ENCODE results near the gene FXR1. TPM values are rescaled to one million over a fixed set of nuclear protein-coding genes. Genes with fewer than 3 reads are reported as not detected.
A peak's percentile ranks its signal among the peaks of the same experiment; 100 is the strongest.
"Not testable (repeated sequence)": the region's sequence is repeated elsewhere in the genome, so short reads cannot be mapped to it uniquely, and the experiment has no call there.

FXR1 gene
- total RNA-seq, 1 experiment from 2014 or later: 126 TPM

DNA sequence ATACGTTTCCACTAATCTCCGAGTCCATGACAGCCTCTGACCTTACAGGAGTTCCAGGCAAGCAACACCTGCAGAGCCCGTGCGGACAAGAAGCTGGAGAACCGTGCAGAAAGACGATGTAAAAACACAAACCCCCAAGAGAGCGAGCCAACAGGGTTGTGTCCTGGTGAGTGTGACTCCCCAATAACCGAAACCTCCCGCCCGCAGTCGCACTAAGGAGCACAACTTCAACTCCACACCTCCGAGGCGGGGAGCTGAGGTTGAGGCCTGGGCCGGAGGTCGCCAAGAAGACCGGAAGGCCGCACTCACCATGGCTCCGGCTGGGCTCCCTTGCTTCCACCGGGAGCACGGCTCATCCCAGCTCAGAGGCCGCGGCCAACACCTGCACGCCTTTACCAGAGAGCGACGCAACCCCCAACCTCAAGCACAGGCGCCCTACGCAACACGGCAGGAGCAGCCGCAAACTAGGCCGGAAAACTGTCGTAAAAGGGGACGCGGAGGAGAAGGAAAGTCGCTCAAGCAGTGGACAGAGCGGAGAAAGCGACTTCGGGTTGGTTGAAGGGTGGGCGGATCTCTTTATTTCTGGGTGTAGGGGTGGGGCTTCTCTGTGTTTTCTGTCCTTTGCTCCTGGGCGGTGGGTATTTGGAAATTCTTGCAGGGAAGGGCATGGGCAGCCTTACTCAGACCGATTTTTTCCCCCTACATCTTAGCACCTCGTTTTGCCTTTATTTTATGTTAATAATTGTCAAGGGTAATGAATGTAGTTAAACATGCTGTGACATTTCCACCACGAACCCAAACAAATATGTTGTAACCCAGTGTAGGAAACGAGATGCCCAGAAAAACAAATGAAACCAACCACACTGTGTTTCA lies 77.1 kb downstream of the FXR1 start, which contains the start of gene DNAJC19:
Gene DNAJC19, minus strand, starts transcription at position 446 of the 873 bp plus-strand sequence. Its CDS starts 134 bp downstream, at position 312.
- CTCF ChIA-PET: interaction anchor here (0.6 to 0.7 kb wide), 4 partner anchors 10 to 93 kb away, joined by 3 to 4 read pairs (median 3); partner anchors contain the start of gene FXR1
- no peaks in the 10 kb centered on the region for H3K9me3 Mint-ChIP-seq (ENCODE audit: unreplicated experiment)
- TF ChIP-seq, protein P1, sequence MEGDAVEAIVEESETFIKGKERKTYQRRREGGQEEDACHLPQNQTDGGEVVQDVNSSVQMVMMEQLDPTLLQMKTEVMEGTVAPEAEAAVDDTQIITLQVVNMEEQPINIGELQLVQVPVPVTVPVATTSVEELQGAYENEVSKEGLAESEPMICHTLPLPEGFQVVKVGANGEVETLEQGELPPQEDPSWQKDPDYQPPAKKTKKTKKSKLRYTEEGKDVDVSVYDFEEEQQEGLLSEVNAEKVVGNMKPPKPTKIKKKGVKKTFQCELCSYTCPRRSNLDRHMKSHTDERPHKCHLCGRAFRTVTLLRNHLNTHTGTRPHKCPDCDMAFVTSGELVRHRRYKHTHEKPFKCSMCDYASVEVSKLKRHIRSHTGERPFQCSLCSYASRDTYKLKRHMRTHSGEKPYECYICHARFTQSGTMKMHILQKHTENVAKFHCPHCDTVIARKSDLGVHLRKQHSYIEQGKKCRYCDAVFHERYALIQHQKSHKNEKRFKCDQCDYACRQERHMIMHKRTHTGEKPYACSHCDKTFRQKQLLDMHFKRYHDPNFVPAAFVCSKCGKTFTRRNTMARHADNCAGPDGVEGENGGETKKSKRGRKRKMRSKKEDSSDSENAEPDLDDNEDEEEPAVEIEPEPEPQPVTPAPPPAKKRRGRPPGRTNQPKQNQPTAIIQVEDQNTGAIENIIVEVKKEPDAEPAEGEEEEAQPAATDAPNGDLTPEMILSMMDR (IDR thresholded peaks at IDR 0.05; ENCODE audit: insufficient read depth in 1 of 2, low read depth in 1 of 2, low read length in 1 of 2, severe bottlenecking in 1 of 2, unreplicated experiment in 1 of 2): no peak

DNA sequence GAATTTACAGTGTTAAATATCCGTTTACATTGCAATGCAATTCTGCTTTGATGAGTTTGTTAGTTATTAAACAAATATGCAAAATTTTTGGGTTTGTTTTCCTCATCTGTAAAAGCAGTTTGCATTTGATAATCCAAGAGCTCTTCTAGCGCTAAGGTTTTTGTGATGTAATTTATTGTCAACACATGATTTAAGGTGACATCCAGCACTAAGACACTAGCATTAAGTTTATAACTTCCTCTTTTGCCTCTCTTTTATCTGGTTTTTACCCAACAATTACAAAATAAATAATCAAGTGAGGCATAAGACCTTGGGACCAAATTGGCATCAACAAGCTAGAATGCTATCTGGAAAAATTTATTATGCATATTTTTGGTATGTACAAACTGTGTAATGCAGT lies 78.0 kb downstream of the FXR1 start:
- TF ChIP-seq, protein P1 (IDR thresholded peaks at IDR 0.05; ENCODE audit: insufficient read depth in 1 of 2, low read depth in 1 of 2, low read length in 1 of 2, severe bottlenecking in 1 of 2, unreplicated experiment in 1 of 2): no peak
- CTCF ChIA-PET: no interaction called here
- H3K27me3 Mint-ChIP-seq (ENCODE audit: insufficient read depth, unreplicated experiment): peaks cover 11% of the 10 kb centered on the region

More for the DNA sequence above, 77.1 kb downstream of the FXR1 start, which contains the start of gene DNAJC19:
- H3K4me1 Mint-ChIP-seq (ENCODE audit: low read depth, unreplicated experiment): no peaks in the 10 kb centered on the region
- intact Hi-C loops (cut with micrococcal nuclease; ENCODE audit: unreplicated experiment): loop anchor here (1.0 to 10.0 kb wide), 2 partner anchors 77 to 185 kb away; partner anchors contain the start of gene FXR1
- BruUV-seq (replicated peaks): TSS peak; percentile 56
- Histone ChIP-seq H3K4me1 (no peaks in the 10 kb centered on the region), H3K9me3 (no peaks in the 10 kb centered on the region), H3K36me3 (ENCODE audit: control insufficient read depth, insufficient read depth, low read length) (no peaks in the 10 kb centered on the region), H3K4me3 (ENCODE audit: low read depth, low read length) (peak within 1 kb of the TSS; percentile 68), H3K27me3 (replicated peaks; ENCODE audit: control insufficient read depth, insufficient read depth, low read length) (no peaks in the 10 kb centered on the region)
- peaks cover 22% of the 10 kb centered on the region for H3K36me3 Mint-ChIP-seq (ENCODE audit: insufficient read depth, unreplicated experiment)
- POLR2A ChIA-PET: interaction anchor here (0.5 to 0.6 kb wide), 2 partner anchors 35 to 48 kb away, joined by 4 to 13 read pairs; no protein-coding TSS in a partner anchor
- peak within 1 kb of the TSS; percentile 100 for H3K4me3 Mint-ChIP-seq (ENCODE audit: unreplicated experiment)
- peak within 1 kb of the TSS; percentile 99 for H3K27ac Mint-ChIP-seq (ENCODE audit: unreplicated experiment)
- H3K27me3 Mint-ChIP-seq (ENCODE audit: insufficient read depth, unreplicated experiment): peaks cover 7% of the 10 kb centered on the region
- DNase-seq: peak; percentile 93 to 96

DNA sequence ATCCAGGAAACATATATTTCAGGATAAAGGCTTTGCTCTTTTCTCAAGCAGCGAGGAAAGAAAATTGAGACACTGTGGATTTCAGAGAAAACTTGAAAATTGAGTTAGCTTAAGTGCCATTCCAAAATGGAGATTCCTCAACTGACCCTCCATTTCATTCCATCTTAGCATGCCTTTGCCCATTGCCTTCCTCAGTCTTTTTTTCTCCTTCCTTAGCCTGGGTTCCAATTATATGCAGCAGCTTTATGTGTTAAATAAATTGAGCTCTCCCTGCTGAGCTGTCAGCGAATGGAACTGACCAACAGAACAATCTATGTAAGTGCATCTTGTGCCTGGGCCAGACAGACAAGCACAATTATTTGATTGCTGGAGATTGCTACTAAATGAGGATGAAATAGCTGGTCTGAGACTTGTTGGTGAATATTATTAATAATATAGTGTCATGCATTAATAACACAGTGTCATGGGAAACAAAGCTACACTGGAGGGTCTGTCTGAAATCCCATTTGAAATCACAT lies 84.0 kb downstream of the FXR1 start:
- H3K9me3 ChIP-seq: no peaks in the 10 kb centered on the region
- H3K27me3 ChIP-seq (replicated peaks; ENCODE audit: control insufficient read depth, insufficient read depth, low read length): no peaks in the 10 kb centered on the region
- H3K27ac Mint-ChIP-seq (ENCODE audit: unreplicated experiment): no peak overlapping the region
- TF ChIP-seq, protein P1 (IDR thresholded peaks at IDR 0.05; ENCODE audit: insufficient read depth in 1 of 2, low read depth in 1 of 2, low read length in 1 of 2, severe bottlenecking in 1 of 2, unreplicated experiment in 1 of 2): no peak
- peaks cover 14% of the 10 kb centered on the region for H3K27me3 Mint-ChIP-seq (ENCODE audit: insufficient read depth, unreplicated experiment)
- no peaks in the 10 kb centered on the region for H3K36me3 Mint-ChIP-seq (ENCODE audit: insufficient read depth, unreplicated experiment)
- ChIA-PET CTCF (no interaction called here), POLR2A (no interaction called here)
- H3K4me1 Mint-ChIP-seq (ENCODE audit: low read depth, unreplicated experiment): no peaks in the 10 kb centered on the region
- intact Hi-C loops (cut with micrococcal nuclease; ENCODE audit: unreplicated experiment): no loop called here
- no peak overlapping the region for H3K4me3 Mint-ChIP-seq (ENCODE audit: unreplicated experiment)
- no peaks in the 10 kb centered on the region for H3K4me1 ChIP-seq
- H3K9me3 Mint-ChIP-seq (ENCODE audit: unreplicated experiment): peaks cover 12% of the 10 kb centered on the region
- no TSS peak for BruUV-seq (replicated peaks)
- H3K36me3 ChIP-seq (ENCODE audit: control insufficient read depth, insufficient read depth, low read length): no peaks in the 10 kb centered on the region
- no peak for DNase-seq
- H3K4me3 ChIP-seq (ENCODE audit: low read depth, low read length): no peak overlapping the region

More for the DNA sequence above, 78.0 kb downstream of the FXR1 start:
- POLR2A ChIA-PET: no interaction called here
- DNase-seq: no peak
- H3K9me3 ChIP-seq: no peaks in the 10 kb centered on the region
- H3K27me3 ChIP-seq (replicated peaks; ENCODE audit: control insufficient read depth, insufficient read depth, low read length): no peaks in the 10 kb centered on the region
- Mint-ChIP-seq H3K4me3 (ENCODE audit: unreplicated experiment) (peak overlapping the region; percentile 100), H3K9me3 (ENCODE audit: unreplicated experiment) (no peaks in the 10 kb centered on the region), H3K4me1 (ENCODE audit: low read depth, unreplicated experiment) (no peaks in the 10 kb centered on the region), H3K36me3 (ENCODE audit: insufficient read depth, unreplicated experiment) (peaks cover 22% of the 10 kb centered on the region), H3K27ac (ENCODE audit: unreplicated experiment) (no peak overlapping the region)
- peak overlapping the region; percentile 68; the same call in 1 of the 2 replicates for H3K4me3 ChIP-seq (ENCODE audit: low read depth, low read length)
- no peaks in the 10 kb centered on the region for H3K36me3 ChIP-seq (ENCODE audit: control insufficient read depth, insufficient read depth, low read length)
- H3K4me1 ChIP-seq: no peaks in the 10 kb centered on the region
- no TSS peak for BruUV-seq (replicated peaks)
- intact Hi-C loops (cut with micrococcal nuclease; ENCODE audit: unreplicated experiment): no loop called here

DNA sequence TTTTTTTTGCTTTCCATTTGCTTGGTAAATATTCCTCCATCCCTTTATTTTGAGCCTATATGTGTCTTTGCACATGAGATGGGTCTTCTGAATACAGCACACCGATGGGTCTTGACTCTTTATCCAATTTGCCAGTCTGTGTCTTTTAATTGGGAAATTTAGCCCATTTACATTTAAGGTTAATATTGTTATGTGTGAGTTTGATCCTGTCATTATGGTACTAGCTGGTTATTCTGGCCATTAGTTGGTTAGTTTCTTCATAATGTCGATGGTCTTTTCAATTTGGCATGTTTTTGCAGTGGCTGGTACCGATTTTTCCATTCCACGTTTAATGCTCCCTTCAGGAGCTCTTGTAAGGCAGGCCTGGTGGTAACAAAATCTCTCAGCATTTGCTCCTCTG lies 89.9 kb downstream of the FXR1 start:
- H3K9me3 Mint-ChIP-seq (ENCODE audit: unreplicated experiment): peaks cover 23% of the 10 kb centered on the region
- H3K9me3 ChIP-seq; H3K4me1 ChIP-seq; DNase-seq; POLR2A ChIA-PET; CTCF ChIA-PET; BruUV-seq (replicated peaks); H3K4me3 ChIP-seq (ENCODE audit: low read depth, low read length); H3K27me3 Mint-ChIP-seq (ENCODE audit: insufficient read depth, unreplicated experiment); H3K27ac Mint-ChIP-seq (ENCODE audit: unreplicated experiment); H3K27me3 ChIP-seq (replicated peaks; ENCODE audit: control insufficient read depth, insufficient read depth, low read length); H3K36me3 Mint-ChIP-seq (ENCODE audit: insufficient read depth, unreplicated experiment); H3K36me3 ChIP-seq (ENCODE audit: control insufficient read depth, insufficient read depth, low read length); intact Hi-C loops (cut with micrococcal nuclease; ENCODE audit: unreplicated experiment); H3K4me1 Mint-ChIP-seq (ENCODE audit: low read depth, unreplicated experiment); H3K4me3 Mint-ChIP-seq (ENCODE audit: unreplicated experiment): not testable (repeated sequence)
